Activated T-cell treated with anti-CD3 and anti-CD28 coated beads for 1 hour (primary cell): ENCODE measurements around the gene ATP13A3.
"Not testable (repeated sequence)": the region's sequence is repeated elsewhere in the genome, so short reads cannot be mapped to it uniquely, and the experiment has no call there.

Source experiments
- DNase-seq: peaks from one replicate; pipeline ENCODE4 v3.0.0-alpha.2; 2020; ENCODE audit warnings: low read depth

Gene ATP13A3

DNA sequence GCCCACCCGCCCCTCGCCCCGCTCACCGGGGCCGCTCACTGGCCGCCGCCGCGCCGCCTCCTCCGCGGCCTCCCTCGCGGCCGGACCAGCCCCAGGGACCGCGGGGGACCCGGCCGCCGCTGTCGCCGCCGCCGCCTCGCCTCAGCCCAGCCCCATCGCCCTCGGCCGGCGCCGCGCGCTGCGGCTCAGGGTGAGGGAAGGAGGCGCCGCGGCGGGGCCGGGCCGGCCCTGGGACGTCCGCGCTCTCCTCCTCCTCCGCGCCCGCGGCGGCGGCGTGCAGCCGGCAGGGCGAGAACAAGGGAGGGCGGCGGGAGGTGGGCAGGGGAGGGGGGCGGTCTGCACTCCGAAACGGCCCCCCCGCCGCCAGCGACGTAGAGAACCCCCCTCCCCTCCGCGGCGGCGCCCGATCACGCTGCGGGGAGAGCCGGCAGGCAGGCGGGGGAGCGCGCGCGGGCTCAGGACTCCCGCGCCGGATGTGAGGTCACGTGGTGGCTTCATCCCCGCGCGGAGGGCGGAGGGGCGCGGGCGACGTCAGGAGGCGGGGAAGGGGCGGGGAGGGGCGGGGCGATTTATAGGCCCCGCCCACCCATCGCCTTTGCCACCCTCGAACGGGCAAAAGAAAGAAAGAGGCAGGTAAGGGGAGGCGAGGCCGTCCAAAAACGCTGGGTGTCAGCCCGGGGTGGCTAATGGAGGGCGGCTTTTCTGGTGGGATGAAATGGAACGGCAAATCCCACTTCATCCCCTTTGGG is at the start of gene ATP13A3:
ATP13A3 (minus strand) TSS at position 463 of the 749 bp plus-strand sequence. CDS start 24,812 bp downstream, outside the sequence.
- peak; percentile 84 for DNase-seq

DNA sequence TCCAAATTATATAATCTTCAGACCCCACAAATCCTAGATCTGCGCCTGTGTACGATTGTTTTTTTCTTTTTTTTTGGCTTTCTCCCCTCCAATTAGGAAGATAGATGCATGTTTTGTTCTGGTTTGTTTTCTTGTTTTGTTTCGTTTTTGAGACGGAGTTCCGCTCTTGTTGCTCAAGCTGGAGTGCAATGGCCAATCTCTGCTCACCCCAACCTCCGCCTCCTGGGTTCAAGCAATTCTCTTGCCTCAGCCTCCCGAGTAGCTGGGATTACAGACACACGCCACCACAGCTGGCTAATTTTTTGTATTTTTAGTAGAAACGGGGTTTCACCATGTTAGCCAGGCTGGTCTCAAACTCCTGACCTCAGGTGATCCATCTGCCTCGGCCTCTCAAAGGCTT is 48.4 kb upstream of the ATP13A3 start:
- DNase-seq = not testable (repeated sequence)

DNA sequence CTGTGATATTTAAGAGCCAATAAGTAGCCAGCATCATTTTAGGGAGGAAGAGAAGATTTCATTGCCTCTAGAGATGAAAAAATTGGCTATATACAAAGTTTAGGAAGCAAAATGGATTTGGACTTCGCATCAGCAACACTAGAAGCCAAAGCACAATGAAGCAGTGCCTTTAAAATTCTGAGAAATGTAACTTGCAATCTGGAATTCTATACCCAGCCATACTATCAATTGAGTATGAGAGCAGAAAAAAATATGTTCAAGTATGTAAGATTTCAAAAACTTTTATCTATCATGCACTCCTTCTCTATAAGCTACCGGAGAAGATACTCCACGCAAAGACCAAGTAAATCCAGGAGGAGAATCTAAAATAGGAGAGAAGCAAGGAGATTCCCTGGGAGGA is 47.4 kb upstream of the ATP13A3 start:
- no peak for DNase-seq

DNA sequence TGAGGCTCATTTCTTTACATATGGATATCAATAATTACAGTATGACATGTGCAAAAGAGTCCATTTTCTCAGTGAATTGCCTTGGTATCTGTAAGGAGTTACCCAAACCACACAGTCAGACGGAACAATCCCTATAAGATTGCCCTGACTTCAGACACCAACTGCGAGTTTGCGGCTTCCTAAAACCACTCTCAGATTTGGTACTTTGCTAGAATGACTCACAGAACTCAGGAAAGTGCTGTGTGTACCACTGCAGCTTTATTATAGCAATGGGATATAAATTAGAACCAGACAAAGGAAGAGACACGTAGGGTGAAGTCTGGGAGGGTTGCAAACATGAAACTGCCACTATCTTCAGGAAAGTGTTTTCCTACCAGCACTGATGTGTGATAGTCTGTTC is 45.8 kb upstream of the ATP13A3 start:
- no peak for DNase-seq

DNA sequence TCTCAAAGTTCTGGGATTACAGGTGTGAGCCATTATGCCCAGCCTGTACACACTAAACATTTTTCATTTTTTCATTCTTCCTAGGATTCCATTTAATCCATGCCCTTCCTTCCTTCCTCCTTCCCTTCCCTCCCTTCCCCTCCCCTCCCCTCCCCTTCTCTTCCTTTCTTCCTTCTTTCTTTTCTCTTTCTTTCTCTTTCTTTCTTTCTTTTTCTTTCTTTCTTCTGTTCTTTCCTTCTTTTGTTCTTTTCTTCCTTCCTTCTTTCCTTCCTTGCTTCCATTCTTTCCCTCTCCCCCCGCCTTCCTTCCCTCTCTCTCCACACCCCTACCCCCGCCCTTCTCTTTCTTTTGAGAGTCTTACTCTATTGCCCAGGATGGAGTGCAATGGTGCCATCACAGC is 40.9 kb upstream of the ATP13A3 start:
- no peak for DNase-seq

DNA sequence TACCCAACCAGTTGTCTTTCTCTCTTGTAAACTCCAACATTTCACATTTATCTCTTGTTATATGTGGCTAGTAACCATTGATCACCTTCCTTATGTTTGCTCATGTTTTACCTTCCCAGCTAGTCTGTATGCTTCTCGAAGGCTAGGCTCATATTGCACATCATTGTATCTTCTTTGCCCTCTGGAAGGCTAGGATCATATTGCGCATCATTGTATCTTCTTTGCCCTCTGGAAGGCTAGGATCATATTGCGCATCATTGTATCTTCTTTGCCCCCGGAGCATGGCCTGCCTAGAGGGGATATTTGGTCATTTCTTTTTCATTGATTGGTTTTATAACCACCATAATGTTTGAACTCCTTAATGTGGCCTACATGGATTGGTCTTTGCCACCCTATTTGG is 39.4 kb upstream of the ATP13A3 start:
- DNase-seq = no peak

DNA sequence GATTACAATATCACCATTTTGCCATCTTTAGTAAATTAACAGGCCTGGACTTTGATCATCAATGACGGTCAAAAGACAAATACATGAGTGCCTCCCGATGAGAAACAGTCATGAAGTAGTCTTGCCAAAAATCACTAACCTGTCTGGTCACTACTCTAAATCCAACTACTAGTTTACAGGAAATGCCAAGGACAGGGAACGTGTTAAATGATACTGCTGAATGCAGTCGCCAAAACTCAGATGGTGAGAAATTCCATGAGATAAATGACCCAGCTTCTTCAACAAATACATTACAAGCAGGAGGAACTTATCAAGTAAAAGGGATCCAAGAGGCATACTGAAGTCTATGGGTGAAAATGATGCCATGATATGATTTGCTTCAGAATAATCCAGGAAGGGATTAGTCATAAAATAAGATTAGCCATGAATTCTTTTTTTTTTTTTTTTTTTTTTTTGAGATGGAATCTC is 35.8 kb upstream of the ATP13A3 start:
- no peak for DNase-seq

DNA sequence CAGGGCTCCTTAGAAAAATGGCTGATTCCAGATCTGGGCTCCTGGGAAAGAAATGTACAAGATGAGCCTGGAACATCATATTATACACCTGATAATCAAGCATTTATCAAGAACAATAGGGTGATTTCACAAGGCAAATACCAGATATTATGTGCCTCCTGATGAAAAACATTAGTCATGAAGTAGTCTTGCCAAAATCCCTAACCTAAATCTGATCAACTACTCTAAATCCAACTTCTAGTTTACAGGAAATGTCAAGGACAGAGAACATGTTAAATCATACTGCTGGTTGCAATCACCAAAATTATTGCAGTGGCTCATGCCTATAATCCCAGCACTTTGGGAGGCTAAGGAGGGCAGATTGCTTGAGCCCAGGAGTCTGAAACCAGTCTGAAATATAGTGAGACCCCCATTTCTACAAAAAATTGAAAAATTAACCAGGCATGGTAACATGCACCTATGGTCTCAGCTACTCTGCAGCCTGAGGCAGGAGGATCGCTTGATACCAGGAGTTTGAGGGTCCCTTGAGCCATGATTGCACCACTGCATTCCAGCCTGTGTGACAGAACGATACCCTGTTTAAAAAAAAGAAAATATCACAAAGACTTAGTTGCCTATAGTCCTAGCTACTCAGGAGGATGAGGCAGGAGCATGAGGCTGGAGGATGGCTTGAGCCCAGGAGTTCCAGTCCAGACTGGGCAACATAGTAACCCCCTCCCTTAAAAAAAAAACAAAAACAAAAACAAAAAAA is 34.9 kb upstream of the ATP13A3 start:
- no peak for DNase-seq

DNA sequence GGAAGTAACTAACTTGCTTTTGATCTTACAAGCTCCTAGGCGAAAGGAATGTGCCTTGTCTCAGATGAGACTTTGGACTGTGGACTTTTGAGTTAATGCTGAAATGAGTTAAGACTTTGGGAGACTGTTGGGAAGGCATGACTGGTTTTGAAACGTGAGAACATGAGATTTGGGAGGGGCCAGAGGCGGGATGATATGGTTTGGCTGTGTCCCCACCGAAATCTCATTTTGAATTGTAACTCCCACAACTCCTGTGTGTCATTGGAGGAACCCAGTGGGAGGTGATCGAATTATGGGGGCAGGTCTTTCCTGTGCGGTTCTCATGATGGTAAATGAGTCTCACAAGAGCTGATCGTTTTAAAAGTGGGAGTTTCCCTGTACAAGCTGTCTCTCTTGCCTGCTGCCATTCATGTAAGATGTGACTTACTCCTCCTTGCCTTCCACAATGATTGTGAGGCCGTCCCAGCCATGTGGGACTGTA is 33.9 kb upstream of the ATP13A3 start:
- DNase-seq = not testable (repeated sequence)

DNA sequence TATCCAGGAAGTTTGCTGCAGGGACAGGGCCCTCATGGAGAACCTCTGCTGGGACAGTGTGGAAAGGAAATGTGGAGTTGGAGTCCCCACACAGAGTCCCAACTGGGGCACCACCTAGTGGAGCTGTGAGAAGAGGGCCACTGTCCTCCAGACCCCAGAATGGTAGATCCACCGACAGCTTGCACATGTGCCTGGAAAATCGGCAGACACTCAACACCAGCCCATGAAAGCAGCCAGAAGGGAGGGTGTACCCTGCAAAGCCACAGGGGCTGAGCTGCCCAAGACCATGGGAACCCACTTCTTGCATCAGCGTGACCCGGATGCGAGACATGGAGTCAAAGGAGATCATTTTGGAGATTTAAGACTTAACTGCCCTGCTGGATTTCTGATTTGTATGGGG is 33.4 kb upstream of the ATP13A3 start:
- not testable (repeated sequence) for DNase-seq

DNA sequence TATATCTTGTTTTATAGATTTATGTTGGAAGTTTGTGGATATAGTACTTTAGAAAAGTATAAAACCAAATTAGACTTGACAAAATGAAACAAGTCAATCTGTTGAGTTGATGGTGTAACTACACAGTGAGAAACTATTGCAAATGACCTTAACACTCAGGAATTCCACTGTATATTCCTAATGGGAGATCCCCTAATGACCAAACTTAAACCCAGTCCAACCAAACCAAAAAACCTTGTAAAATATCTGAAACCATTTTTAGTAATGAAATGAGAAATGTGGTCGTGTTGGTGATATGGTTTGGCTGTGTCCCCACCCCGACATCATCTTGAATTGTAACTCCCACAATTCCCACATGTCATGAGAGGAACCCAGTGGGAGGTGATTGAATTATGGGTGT is 31.9 kb upstream of the ATP13A3 start:
- DNase-seq = no peak

DNA sequence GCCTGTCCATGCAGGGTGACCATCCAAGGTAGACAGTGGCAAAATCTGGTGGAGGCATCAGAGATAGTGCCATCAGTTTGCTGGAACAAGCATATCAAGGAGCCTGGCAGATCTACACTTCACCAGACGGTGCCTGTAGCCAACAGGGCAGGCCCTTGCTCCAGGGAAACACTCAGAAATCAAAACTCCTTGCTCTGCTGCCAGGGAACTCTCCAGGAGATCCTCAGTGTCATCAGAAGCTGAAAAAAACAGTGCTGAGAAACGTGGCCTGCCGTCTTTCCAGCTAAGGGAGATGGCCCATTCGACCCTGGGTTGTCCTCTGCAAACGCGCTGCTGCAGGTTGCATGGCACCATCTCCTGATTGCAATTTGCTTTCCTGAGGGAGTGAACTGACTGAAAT is 30.5 kb upstream of the ATP13A3 start:
- DNase-seq = no peak

DNA sequence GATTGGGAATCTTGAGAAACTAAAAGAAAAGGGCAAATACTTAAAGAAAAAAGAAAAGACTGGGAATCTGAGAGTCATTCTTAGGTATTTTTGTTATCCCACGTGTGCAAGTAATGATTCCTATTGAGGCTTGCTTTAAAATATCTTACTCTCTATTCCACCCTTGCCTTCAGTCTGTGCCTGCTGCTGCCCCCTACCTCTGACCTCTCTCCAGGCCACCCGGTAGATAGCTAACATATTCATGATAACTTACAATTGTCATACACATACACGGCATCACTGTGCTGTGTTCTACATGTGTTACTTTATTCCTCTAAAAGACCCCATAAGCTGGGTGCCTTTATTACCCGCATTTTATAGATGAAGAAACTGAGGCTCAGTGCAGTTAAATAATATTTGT is 27.8 kb upstream of the ATP13A3 start:
- no peak for DNase-seq

DNA sequence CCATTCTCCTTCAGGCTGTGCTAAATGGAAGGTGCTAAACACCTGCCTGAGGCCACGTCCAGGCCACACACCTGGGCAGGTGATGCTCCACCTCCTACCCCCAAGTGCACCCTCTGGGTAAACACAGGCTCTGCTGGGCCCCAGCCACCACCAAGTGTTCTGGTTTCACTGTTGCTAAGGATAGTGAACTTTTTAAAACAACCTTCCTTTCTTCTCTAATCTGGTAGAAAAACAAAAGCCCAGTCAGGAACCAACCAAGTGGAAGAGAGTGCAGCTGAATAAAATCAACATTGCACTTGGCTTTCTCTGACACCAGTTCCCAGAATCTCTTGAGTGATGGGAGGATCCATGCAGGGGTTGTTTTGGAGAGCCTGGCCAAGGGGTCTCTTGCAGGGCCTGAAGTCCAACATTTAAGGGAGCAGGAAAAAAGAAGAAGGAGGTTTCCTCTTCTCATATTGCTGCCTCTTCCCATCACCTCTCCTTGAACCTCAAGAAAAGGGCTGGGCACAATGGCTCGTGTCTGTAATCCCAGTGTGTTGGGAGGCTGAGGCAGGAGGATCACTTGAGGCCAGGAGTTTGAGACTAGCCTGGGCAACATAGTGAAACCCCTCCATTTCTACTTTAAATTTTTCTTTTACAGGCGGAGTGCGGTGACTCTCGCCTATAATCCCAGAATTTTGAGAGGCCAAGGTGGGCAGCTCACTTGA is 26.2 kb upstream of the ATP13A3 start:
- no peak for DNase-seq

DNA sequence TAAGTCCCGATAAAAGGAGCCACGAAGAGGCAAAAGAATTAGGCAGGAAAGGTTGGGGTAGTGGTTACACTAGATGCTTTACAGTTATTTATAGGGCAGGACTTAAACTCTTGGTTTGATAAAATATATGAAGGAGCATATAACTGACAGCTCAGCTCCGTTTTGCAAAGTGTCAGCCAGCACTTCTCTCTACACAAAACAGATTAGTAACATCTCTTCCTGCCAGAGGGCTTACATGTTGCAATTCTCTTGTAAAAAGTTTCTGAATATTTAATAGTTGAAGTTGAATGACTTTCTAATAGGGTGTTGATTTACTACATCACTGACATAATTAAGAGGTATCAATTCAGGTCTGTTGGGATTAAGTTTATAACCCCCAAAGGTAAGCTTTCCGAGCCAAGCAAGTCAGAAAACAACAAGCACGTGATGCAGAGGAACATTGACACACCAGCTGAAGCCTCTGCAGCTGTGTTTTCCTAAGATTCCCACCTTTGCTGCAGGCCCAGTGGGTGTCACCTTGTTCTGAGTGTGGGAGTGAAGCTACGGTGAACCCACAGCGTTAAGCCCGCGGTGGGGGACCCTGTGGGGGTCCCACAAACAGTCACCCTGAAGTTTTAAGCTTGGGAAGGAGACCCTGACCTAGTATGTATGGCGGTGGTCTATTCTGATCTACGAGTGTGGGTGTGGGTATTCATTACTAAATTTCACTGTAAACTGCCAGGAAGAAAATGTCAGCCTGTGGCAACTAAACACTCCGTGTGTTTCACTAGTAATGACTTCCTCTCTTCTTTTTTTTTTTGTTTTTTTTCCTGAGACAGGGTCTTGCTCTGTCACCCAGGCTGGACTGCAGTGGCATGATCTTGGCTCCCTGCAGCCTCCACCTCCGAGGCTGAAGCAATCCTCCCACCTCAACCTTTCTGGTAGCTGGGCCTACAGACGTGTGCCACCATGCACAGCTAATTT is 22.0 kb upstream of the ATP13A3 start:
- no peak for DNase-seq

DNA sequence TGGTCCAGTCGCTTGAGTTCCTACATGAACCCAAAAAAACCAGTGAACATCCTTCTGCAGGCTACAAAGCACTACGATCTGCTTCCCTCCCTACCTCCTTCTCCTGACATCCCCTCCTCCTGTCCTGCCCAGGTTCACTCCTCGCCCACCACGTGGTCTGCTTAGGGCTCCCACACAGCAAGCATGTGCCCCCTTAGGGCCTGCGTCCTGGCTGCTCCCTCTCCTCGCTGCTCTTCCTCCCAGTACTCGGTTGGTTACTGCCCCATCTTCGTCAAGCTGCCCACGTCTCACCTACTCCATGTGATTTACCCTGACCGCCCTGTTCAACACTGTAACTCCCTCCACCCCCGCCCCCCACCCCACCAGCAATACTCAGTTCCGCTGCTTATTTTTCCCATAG is 20.8 kb upstream of the ATP13A3 start:
- DNase-seq = no peak

DNA sequence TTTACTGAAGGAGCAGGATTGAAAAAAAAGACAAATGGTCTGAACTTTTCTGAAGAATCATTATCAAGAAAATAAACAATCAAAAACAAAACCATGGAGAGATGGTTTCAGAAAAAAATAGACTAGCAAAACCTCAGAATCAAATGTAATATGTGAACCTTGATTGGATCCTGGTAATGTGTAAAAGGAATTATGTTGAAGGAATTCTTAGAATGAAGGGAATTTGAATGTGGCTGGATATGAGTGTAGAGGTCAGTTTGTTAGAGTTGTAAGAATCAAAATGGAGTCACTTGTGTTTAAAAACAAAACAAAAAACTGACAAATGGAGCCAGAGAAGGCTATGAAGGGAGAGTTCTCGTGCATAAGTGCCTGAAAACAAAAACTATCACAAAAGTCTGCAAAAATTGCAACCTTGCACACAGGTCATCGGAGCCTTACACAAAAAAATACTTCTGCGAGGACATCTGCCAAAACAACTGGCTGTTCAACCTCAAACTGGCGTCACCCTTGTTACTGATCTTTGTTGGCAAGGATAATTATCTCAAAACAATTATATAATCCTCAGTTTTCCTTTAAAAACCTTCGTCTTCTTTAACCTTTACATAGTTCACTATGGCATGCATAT is 19.1 kb upstream of the ATP13A3 start:
- DNase-seq = no peak

DNA sequence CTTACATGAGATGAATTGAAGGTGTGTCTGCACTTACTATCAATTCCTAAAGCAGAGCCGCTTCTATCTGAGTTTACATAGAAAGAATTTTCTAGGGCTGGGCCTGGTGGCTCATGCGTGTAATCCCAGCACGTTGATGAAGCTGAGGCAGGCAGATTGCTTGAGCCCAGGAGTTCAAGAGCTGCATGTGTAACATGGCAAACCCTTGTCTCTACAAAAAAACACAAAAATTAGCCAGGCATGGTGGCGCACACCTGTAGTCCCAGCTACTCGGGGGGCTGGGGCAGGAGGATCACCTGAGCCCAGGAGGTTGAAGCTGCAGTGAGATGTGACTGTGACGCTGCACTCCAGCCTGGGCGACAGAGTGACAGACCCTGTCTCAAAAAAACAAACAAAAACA is 18.1 kb upstream of the ATP13A3 start:
- no peak for DNase-seq

DNA sequence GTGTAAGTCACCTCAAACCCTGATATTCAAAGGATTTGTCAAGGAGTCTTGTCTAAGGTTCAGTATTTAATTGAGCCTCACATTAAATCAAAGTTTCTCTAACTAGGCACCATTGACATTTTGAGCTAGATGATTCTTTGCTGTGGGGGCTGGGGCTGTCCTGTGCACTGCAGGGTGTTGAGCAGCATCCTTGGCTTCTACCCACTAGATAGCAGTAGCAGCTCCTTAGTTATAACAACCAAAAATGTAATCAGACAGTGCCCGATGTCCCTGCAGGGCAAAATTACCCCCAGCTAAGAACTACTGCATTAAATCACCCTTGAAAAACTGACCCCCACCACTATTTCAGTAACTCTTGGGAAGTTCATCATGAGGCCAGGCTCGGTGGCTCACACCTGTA is 17.3 kb upstream of the ATP13A3 start:
- no peak for DNase-seq

DNA sequence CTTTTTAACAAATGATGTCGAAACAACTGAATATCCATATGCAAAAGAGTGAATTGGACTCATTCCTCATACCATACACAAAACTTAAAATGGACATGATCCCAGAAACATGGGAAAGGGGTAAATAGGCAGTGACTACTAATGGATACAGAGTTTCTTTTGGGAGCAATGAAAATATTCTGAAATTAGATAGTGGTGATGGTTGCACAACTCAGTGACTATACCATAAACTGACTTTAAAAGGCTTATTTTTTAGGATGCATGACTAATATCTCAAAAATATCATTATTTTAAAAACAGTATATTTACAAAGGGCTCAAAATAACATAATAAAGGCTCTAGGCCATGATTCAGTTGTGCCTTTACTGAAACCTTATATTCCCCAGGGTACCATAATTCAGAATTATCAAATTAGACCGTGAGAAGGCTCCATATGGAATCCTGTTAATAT is 16.3 kb upstream of the ATP13A3 start:
- no peak for DNase-seq

DNA sequence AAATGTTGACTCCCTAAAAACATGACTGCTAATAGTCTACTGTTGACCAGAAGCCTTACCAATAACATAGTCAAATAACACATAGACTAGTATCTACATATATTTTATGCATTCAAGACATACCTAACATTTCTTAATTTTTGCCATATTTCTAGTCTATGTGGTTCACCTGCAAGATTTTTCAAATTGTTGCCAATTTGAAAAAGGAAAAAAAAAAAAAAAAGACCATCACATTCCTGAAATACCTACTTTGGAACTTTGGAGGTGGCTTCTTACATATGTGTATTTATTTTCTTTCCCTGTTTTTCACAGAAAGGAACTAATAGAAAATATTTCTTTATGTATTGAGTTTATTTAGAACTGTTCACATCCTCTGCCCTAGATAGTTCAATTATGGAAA is 13.4 kb upstream of the ATP13A3 start:
- DNase-seq = no peak
